Kidney epithelial cell (primary cell): Measurements from ENCODE around the gene MRPS30. TPM values are rescaled to one million over a fixed set of nuclear protein-coding genes. Genes with fewer than 3 reads are reported as not detected.
"Not testable (repeated sequence)": the region's sequence is repeated elsewhere in the genome, so short reads cannot be mapped to it uniquely, and the experiment has no call there.

Experiments
- DNase-seq: peaks from one replicate; pipeline ENCODE4 v3.0.0-alpha.2; 2010; ENCODE audit warnings: low read depth
- H3K27me3 ChIP-seq: 2 replicates; pipeline ENCODE4 v1.6.0; 2011; ENCODE audit warnings: low read length; ENCODE audit not compliant: control insufficient read depth, insufficient read depth
- H3K36me3 ChIP-seq: 2 replicates; pipeline ENCODE4 v1.5.1; 2011; ENCODE audit warnings: low read length; ENCODE audit not compliant: control insufficient read depth, insufficient read depth
- H3K4me3 ChIP-seq: 2 replicates; pipeline ENCODE4 v1.5.1; 2011; ENCODE audit warnings: low read depth, mild to moderate bottlenecking, control low read depth, low read length
- CTCF ChIP-seq: IDR thresholded peaks from 2 replicates; pipeline ENCODE4 v1.5.1; 2011; ENCODE audit warnings: mild to moderate bottlenecking, moderate library complexity, low read length, control low read depth, inconsistent platforms; ENCODE audit not compliant: insufficient read depth, poor library complexity, severe bottlenecking
- total RNA-seq: library from RNA; depleted of rRNA; stranded (reverse); fragments of >200 nt; gene quantifications from 2 replicates; pipeline ENCODE4 v1.2.3, GENCODE V29; 2015

MRPS30 gene
- total RNA-seq, 1 donor from 2014 or later = 131 TPM

GRCh38 chr5:44809215-44809955, 638 bp downstream of the MRPS30 start:
- no peaks in the 10 kb centered on the region for H3K27me3 ChIP-seq
- no peaks in the 10 kb centered on the region for H3K36me3 ChIP-seq
- peak overlapping the region; percentile 98 for H3K4me3 ChIP-seq
- TF ChIP-seq CTCF = no peak
- peak; percentile 19 for DNase-seq

GRCh38 chr5:44809956-44810420, 1.2 kb downstream of the MRPS30 start:
- Histone ChIP-seq H3K4me3 (peak overlapping the region; percentile 98), H3K36me3 (no peaks in the 10 kb centered on the region), H3K27me3 (no peaks in the 10 kb centered on the region)
- TF ChIP-seq CTCF = no peak
- DNase-seq = no peak

DNA sequence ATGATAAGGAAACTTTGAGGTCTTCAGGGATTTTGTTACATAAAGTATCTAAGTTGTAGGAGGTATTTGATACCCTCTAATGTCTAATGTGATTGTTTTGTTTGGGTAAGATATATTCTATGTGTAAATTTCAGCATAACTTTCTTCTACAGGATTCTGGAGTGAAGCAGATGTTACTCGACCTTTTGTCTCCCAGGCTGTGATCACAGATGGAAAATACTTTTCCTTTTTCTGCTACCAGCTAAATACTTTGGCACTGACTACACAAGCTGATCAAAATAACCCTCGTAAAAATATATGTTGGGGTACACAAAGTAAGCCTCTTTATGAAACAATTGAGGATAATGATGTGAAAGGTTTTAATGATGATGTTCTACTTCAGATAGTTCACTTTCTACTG, 6.0 kb downstream of the MRPS30 start:
- TF ChIP-seq CTCF = no peak
- no peak overlapping the region for H3K4me3 ChIP-seq
- DNase-seq = no peak
- H3K36me3 ChIP-seq = no peaks in the 10 kb centered on the region
- no peaks in the 10 kb centered on the region for H3K27me3 ChIP-seq

DNA sequence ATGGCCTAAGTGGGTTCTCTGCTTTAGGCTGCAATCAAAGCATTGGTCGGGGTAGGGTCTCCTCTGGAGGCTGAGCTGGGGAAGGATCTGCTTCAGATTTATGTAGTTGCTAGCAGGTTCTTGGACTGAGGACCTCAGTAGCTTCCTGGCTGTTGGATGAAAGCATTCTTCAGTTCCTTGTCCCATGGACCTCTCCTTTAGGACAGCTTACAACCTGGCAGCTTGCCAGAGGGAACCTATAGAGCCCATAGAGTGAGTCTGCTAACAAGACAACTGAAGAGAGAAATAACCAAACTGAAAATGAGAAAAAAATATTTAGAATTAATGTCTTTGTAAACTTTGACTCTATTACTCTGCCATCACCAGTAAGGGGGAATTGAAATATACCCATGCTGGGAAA, 12.4 kb downstream of the MRPS30 start:
- Histone ChIP-seq H3K27me3 (no peaks in the 10 kb centered on the region), H3K36me3 (no peaks in the 10 kb centered on the region), H3K4me3 (no peak overlapping the region)
- TF ChIP-seq CTCF = no peak
- DNase-seq = no peak

DNA sequence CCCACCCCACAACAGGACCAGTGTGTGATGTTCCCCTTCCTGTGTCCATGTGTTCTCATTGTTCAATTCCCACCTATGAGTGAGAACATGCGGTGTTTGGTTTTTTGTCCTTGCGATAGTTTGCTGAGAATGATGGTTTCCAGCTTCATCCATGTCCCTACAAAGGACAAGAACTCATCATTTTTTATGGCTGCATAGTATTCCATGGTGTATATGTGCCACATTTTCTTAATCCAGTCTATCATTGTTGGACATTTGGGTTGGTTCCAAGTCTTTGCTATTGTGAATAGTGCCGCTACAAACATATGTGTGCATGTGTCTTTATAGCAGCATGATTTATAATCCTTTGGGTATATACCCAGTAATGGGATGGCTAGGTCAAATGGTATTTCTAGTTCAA, 15.9 kb downstream of the MRPS30 start:
- DNase-seq, H3K27me3 ChIP-seq, H3K4me3 ChIP-seq, H3K36me3 ChIP-seq: not testable (repeated sequence)

GRCh38 chr5:44827681-44828080, 18.9 kb downstream of the MRPS30 start:
- no peak for TF ChIP-seq CTCF
- no peak overlapping the region for H3K4me3 ChIP-seq

More at GRCh38 chr5:44827681-44828080, 18.9 kb downstream of the MRPS30 start:
- no peaks in the 10 kb centered on the region for H3K27me3 ChIP-seq
- no peak for DNase-seq
- H3K36me3 ChIP-seq = no peaks in the 10 kb centered on the region
